ENCODE data around the gene WWC1.

The WWC1 gene

DNA sequence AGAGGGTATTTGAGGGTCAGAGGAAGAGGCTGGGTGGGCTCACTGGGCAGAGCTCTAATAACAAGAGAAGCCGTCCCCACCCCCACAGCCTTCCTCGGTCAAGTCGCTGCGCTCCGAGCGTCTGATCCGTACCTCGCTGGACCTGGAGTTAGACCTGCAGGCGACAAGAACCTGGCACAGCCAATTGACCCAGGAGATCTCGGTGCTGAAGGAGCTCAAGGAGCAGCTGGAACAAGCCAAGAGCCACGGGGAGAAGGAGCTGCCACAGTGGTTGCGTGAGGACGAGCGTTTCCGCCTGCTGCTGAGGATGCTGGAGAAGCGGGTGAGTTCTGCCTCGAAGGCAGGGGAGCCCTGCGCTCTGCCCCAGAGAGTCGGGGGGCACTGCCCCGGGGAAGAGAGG, 173.2 kb downstream of the WWC1 start:
- Histone ChIP-seq H3K27me3 (replicated peaks; ENCODE audit: control insufficient read depth, insufficient read depth, low read length) (no peaks in the 10 kb centered on the region), H3K36me3 (ENCODE audit: control insufficient read depth, insufficient read depth, low read length) (no peaks in the 10 kb centered on the region), H3K4me3 (replicated peaks; ENCODE audit: low read depth, low read length) (no peak overlapping the region)
- TF ChIP-seq, protein P1, sequence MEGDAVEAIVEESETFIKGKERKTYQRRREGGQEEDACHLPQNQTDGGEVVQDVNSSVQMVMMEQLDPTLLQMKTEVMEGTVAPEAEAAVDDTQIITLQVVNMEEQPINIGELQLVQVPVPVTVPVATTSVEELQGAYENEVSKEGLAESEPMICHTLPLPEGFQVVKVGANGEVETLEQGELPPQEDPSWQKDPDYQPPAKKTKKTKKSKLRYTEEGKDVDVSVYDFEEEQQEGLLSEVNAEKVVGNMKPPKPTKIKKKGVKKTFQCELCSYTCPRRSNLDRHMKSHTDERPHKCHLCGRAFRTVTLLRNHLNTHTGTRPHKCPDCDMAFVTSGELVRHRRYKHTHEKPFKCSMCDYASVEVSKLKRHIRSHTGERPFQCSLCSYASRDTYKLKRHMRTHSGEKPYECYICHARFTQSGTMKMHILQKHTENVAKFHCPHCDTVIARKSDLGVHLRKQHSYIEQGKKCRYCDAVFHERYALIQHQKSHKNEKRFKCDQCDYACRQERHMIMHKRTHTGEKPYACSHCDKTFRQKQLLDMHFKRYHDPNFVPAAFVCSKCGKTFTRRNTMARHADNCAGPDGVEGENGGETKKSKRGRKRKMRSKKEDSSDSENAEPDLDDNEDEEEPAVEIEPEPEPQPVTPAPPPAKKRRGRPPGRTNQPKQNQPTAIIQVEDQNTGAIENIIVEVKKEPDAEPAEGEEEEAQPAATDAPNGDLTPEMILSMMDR (IDR thresholded peaks at IDR 0.05; ENCODE audit: insufficient read depth, low read length, poor library complexity, severe bottlenecking): no peak
- DNase-seq (ENCODE audit: extremely low read depth, insufficient read length): no peak

DNA sequence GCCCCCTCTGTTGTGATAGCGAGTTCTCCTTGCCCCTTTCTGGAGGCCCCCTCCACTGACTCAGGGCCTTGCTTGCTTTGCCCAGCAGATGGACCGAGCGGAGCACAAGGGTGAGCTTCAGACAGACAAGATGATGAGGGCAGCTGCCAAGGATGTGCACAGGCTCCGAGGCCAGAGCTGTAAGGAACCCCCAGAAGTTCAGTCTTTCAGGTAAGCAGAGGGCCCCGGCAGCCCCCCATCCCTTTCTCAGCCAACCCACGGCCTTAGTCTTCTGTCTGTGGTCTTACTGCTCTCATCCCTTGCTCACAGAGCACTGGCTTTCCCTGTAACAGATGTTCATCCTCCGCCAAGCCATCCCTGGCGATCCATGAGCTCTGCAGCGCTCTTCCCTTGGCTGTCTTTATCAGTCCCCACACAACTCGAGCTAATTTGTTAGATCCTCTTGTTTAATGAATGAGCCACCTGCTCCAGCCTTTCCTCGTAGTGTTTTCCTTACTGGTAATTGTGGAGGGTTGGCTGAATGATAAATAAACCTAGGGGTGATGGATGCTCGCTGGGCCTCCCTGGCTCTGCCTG, 176.4 kb downstream of the WWC1 start:
- no peak for DNase-seq (ENCODE audit: extremely low read depth, insufficient read length)
- Histone ChIP-seq H3K36me3 (ENCODE audit: control insufficient read depth, insufficient read depth, low read length) (no peaks in the 10 kb centered on the region), H3K4me3 (replicated peaks; ENCODE audit: low read depth, low read length) (no peak overlapping the region), H3K27me3 (replicated peaks; ENCODE audit: control insufficient read depth, insufficient read depth, low read length) (no peaks in the 10 kb centered on the region)
- TF ChIP-seq, protein P1 (IDR thresholded peaks at IDR 0.05; ENCODE audit: insufficient read depth, low read length, poor library complexity, severe bottlenecking): no peak

DNA sequence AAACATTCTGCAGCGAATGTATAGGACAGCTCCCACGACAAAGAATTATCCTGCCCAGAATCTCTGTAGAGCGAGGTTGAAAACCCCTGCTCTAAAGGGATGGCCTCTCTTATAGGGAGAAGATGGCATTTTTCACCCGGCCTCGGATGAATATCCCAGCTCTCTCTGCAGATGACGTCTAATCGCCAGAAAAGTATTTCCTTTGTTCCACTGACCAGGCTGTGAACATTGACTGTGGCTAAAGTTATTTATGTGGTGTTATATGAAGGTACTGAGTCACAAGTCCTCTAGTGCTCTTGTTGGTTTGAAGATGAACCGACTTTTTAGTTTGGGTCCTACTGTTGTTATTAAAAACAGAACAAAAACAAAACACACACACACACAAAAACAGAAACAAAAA, 177.4 kb downstream of the WWC1 start:
- TF ChIP-seq, protein P1 (IDR thresholded peaks at IDR 0.05; ENCODE audit: insufficient read depth, low read length, poor library complexity, severe bottlenecking): no peak
- no peak for DNase-seq (ENCODE audit: extremely low read depth, insufficient read length)
- no peaks in the 10 kb centered on the region for H3K36me3 ChIP-seq (ENCODE audit: control insufficient read depth, insufficient read depth, low read length)
- H3K27me3 ChIP-seq (replicated peaks; ENCODE audit: control insufficient read depth, insufficient read depth, low read length): no peaks in the 10 kb centered on the region
- no peak overlapping the region for H3K4me3 ChIP-seq (replicated peaks; ENCODE audit: low read depth, low read length)

DNA sequence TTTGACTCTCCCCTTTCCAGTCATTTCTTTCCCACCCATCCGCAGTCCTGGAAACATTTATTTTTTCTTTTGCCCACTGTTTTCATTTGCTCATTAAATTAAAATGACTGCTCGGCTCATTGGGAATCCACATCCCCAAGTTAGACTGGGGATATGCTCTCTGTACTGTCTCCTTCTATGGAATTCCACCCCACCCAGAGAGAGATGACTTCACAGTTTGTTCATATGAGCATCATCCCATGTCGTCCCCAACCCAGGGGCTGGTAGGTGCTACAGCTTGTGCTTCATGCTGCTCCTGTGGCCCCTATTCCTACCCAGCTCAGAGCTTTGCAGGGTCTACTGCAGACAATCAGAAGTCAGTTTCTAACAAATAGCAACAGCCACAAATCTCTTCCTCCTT, 178.4 kb downstream of the WWC1 start:
- TF ChIP-seq, protein P1 (IDR thresholded peaks at IDR 0.05; ENCODE audit: insufficient read depth, low read length, poor library complexity, severe bottlenecking): no peak

DNA sequence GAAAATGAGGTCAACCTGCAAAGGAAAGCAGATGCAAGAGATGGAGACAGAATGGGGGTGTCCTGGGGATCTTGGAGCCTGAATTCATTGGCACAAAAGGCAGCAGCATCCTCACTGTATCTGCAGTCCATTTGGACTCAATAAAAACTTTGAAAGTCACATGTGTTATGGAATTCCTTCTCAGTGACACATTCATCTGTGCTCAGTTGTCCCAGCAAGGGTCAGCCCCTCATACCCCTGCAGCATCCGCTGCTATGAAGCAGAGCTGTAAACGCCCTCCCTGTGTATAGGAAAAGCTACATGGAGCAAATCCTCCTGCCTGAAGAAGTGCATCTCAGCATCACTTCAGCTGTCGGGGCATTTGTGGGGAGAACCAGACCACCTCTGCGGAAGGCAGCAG, 180.3 kb downstream of the WWC1 start:
- DNase-seq (ENCODE audit: extremely low read depth, insufficient read length): no peak
- no peaks in the 10 kb centered on the region for H3K36me3 ChIP-seq (ENCODE audit: control insufficient read depth, insufficient read depth, low read length)
- no peak overlapping the region for H3K4me3 ChIP-seq (replicated peaks; ENCODE audit: low read depth, low read length)
- H3K27me3 ChIP-seq (replicated peaks; ENCODE audit: control insufficient read depth, insufficient read depth, low read length): no peaks in the 10 kb centered on the region
- TF ChIP-seq, protein P1 (IDR thresholded peaks at IDR 0.05; ENCODE audit: insufficient read depth, low read length, poor library complexity, severe bottlenecking): no peak

More for the DNA sequence above, 178.4 kb downstream of the WWC1 start:
- H3K27me3 ChIP-seq (replicated peaks; ENCODE audit: control insufficient read depth, insufficient read depth, low read length): no peaks in the 10 kb centered on the region
- no peaks in the 10 kb centered on the region for H3K36me3 ChIP-seq (ENCODE audit: control insufficient read depth, insufficient read depth, low read length)
- no peak for DNase-seq (ENCODE audit: extremely low read depth, insufficient read length)
- H3K4me3 ChIP-seq (replicated peaks; ENCODE audit: low read depth, low read length): no peak overlapping the region

DNA sequence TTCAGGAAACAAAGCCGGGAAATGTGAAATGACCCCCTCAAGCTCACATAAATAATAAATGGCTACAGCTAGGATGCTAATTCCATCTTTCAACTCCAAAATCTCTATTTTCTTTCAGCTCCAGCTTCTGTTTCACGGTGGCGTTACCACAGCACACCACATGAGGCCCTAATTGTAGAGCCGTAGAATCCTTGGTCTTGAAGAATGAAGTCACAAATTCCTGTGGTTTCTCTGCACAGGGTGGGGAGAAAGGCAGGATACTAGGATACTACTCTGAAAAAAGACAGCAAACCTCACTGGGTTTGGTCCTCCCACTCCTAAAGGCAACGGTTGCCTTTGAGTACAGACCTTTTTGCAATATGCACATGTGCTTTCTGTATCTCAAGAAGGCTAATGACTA, 180.9 kb downstream of the WWC1 start:
- no peak overlapping the region for H3K4me3 ChIP-seq (replicated peaks; ENCODE audit: low read depth, low read length)
- H3K27me3 ChIP-seq (replicated peaks; ENCODE audit: control insufficient read depth, insufficient read depth, low read length): no peaks in the 10 kb centered on the region
- TF ChIP-seq, protein P1 (IDR thresholded peaks at IDR 0.05; ENCODE audit: insufficient read depth, low read length, poor library complexity, severe bottlenecking): no peak
- DNase-seq (ENCODE audit: extremely low read depth, insufficient read length): no peak
- no peaks in the 10 kb centered on the region for H3K36me3 ChIP-seq (ENCODE audit: control insufficient read depth, insufficient read depth, low read length)

All from GM06990 (cell line).